GM12801 (cell line): Measurements from ENCODE around the gene CCDC198.

Experiments used
- TF ChIP-seq, protein P1 (sequence below): IDR thresholded peaks from one replicate; pipeline ENCODE4 v1.5.1; 2011; ENCODE audit warnings: control low read depth; ENCODE audit not compliant: insufficient read length; ENCODE audit errors: extremely low read depth

Gene CCDC198

DNA sequence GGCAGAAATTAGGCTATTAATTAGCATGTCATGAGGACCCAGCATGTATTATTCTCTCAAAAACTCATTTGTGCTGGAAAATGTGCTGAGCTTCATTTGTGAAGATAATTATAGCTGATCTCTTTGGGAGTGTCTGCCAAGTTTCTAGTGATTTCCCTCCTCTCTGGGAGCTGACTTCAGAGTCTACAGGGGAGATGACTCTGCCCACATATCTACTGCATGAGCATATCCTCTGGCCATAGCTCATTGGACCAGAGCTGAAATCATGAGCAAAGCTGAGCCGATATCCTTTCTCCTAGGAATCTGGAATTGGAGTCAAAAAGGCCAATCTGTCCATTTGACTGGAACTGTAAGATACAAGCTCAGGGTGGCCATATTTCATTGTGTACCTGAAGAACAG is 5.9 kb downstream of the CCDC198 start:
- TF ChIP-seq, protein P1, sequence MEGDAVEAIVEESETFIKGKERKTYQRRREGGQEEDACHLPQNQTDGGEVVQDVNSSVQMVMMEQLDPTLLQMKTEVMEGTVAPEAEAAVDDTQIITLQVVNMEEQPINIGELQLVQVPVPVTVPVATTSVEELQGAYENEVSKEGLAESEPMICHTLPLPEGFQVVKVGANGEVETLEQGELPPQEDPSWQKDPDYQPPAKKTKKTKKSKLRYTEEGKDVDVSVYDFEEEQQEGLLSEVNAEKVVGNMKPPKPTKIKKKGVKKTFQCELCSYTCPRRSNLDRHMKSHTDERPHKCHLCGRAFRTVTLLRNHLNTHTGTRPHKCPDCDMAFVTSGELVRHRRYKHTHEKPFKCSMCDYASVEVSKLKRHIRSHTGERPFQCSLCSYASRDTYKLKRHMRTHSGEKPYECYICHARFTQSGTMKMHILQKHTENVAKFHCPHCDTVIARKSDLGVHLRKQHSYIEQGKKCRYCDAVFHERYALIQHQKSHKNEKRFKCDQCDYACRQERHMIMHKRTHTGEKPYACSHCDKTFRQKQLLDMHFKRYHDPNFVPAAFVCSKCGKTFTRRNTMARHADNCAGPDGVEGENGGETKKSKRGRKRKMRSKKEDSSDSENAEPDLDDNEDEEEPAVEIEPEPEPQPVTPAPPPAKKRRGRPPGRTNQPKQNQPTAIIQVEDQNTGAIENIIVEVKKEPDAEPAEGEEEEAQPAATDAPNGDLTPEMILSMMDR, result no peak

DNA sequence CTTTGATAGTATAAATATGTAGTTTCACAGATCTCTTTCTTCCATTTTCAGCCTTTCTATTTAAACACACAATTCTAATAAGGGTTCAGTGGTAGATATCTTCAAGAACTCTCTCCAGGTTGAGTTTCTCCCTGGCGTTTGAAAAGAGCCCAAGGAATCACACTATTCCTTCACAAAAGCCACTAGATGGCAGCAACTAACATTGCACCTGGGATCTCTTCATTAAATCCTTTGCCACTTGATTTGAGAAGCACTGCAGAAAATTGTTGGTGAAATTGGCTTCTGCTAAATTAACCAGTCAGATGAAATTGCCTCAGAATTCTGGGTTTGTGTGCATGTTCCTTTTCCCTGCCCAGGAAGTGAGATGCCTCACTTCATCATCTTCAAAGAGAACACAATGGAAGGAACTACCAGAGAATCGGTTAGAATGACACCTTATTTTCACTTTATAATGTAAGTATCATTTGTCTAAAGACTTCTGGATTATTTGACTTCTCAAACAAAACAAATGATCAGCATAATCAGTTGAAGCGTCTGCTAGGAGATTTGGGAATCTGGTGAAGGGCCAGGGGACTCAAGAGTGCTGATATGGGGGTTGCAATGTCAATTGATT is 6.8 kb downstream of the CCDC198 start:
- TF ChIP-seq, protein P1, result no peak

DNA sequence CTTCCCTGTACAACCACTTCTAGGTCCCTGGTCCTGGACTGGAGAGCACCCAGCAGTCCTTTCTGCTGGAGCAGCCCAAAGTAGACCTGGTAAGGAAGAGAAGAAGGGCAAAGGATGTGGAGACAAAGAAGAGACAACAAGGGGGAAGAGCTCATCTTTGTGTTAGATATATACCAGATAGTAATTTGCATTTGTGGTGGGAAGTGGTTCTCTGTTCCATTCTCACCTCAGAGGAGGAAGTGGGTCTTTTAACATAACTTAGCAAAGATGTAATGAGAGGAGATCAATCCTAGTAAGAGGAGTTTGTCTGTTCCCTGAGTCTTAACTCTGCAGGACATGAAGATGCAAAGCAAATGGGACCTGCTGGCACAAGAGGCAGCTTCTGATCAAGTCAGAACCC is 8.0 kb downstream of the CCDC198 start:
- TF ChIP-seq, protein P1, result no peak

DNA sequence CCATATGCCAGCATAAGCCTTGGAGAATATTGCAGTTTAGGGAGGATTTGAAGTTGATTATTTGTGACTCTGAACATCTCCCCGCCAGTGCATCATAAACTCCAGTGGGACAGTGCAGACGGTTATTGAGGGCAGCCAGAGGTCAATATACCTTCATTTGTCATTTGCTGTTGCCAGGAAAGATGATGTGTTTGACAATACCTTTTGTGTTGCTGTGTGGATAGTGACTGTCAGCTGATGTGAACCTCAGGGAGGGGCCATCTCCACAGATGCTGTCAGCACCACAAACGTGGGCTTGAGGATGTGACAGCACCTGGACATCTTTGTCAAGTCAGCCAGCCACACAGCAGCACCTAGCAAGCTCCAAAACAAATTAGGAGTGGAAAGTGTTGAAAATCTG is 11.5 kb downstream of the CCDC198 start:
- TF ChIP-seq, protein P1, result no peak

DNA sequence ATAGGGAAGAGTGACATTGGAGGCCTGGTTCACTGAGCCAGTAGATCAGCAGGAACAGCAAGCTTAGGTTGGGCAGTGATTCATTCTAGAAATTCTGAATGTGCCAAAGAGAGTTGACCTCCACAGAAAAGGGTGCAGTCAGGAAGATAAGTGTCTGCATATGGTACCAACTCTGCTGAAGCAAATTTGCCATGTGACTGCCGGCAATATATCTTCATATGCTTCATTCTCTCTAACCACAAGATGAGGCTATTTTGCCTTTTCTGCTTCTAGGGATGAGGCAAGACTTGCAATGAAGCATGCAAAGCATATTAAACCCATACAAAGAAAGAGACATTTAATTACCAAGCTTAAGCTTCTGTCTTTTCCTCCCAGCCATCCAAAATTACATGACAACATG is 13.6 kb downstream of the CCDC198 start:
- TF ChIP-seq, protein P1, result no peak

DNA sequence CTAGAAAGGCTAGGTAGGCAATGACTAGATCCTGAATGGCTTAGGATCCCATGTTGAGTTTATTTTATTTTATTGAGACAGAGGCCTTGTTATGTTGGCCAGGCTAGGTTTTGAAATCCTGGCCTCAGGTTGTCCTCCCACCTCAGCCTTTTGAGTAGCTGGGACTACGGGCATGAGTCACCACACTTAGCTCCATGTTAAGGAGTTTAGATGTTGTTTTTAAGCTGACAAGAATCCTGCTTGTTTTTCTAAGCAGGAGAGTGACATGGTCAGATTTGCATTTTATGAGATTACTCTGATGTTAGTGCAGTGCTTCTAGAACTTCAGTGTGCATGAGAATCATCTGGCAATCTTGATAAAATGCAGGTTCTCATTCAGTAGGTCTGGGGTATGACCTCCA is 14.5 kb downstream of the CCDC198 start:
- TF ChIP-seq, protein P1, result no peak

DNA sequence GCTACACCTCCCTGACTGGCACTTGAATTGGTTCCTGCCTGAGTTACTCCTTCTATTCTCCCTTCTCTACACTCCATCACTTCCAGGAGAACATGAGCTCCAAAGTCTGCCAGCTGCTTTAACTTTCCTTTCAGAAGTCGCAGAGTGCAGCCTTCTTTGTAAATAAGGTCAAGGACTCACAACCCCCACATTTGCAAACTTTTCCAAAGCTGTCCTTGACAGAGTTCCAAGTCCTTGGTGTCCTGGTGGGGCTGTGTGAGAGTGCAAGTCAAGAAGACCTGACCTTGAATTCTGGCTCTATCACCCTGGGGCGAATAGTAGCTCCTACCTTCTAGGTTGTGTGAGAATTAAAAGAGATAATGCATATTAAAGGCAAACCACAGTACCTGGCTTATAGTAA is 15.6 kb downstream of the CCDC198 start:
- TF ChIP-seq, protein P1, result no peak
